Right lung (tissue), 10 donors: ENCODE results near the gene MBD1. TPM values are rescaled to one million over a fixed set of nuclear protein-coding genes. Genes with fewer than 3 reads are reported as not detected.
"Not testable (repeated sequence)": the region's sequence is repeated elsewhere in the genome, so short reads cannot be mapped to it uniquely, and the experiment has no call there.

Experiments
- DNase-seq, 2 donors: peaks; one replicate each; pipeline ENCODE4 v3.0.0-alpha.2; 2013
- long read RNA-seq, 8 donors: transcript quantifications; one replicate each; lab custom pipeline, GENCODE V29; 2026
- polyA plus RNA-seq, 5 donors: library from polyadenylated mRNA; unstranded; fragments of 120-200 nt; gene quantifications; one replicate each; pipeline versions ENCODE4 v1.2.1 to v1.2.3, GENCODE V29; 2013; ENCODE audit warnings: inconsistent platforms in 1 of 5, low replicate concordance in 1 of 5; ENCODE audit not compliant: insufficient read length in 5 of 5, insufficient read depth in 1 of 5

The MBD1 gene, protein sequence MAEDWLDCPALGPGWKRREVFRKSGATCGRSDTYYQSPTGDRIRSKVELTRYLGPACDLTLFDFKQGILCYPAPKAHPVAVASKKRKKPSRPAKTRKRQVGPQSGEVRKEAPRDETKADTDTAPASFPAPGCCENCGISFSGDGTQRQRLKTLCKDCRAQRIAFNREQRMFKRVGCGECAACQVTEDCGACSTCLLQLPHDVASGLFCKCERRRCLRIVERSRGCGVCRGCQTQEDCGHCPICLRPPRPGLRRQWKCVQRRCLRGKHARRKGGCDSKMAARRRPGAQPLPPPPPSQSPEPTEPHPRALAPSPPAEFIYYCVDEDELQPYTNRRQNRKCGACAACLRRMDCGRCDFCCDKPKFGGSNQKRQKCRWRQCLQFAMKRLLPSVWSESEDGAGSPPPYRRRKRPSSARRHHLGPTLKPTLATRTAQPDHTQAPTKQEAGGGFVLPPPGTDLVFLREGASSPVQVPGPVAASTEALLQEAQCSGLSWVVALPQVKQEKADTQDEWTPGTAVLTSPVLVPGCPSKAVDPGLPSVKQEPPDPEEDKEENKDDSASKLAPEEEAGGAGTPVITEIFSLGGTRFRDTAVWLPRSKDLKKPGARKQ
- polyA plus RNA-seq: 10 to 100 TPM; 55.5 to 74.0 (median 64.5) TPM
- long read RNA-seq, donor 1, partial matches to known transcripts: 0 of 1 reads
- long read RNA-seq, donor 1, other reads (novel, unspliced or antisense): 0 of 1 reads
- long read RNA-seq, donor 2, full-length matches to known transcripts: 4 of 4 reads
- long read RNA-seq, donor 2, partial matches to known transcripts: 0 of 4 reads
- long read RNA-seq, donor 2, other reads (novel, unspliced or antisense): 0 of 4 reads
- long read RNA-seq, donor 3, partial matches to known transcripts: 0 of 1 reads
- long read RNA-seq, donor 3, other reads (novel, unspliced or antisense): 0 of 1 reads
- long read RNA-seq, donor 4: 0 reads
- long read RNA-seq, donor 5, partial matches to known transcripts: 0 of 4 reads
- long read RNA-seq, donor 5, other reads (novel, unspliced or antisense): 0 of 4 reads
- long read RNA-seq, donor 6, full-length matches to known transcripts: 1 of 40 reads
- long read RNA-seq, donor 6, partial matches to known transcripts: 39 of 40 reads
- long read RNA-seq, donor 6, other reads (novel, unspliced or antisense): 0 of 40 reads
- long read RNA-seq, donor 7, partial matches to known transcripts: 5 of 11 reads
- long read RNA-seq, donor 7, other reads (novel, unspliced or antisense): 0 of 11 reads
- long read RNA-seq, donor 8, partial matches to known transcripts: 0 of 1 reads
- long read RNA-seq, donor 8, other reads (novel, unspliced or antisense): 0 of 1 reads

DNA sequence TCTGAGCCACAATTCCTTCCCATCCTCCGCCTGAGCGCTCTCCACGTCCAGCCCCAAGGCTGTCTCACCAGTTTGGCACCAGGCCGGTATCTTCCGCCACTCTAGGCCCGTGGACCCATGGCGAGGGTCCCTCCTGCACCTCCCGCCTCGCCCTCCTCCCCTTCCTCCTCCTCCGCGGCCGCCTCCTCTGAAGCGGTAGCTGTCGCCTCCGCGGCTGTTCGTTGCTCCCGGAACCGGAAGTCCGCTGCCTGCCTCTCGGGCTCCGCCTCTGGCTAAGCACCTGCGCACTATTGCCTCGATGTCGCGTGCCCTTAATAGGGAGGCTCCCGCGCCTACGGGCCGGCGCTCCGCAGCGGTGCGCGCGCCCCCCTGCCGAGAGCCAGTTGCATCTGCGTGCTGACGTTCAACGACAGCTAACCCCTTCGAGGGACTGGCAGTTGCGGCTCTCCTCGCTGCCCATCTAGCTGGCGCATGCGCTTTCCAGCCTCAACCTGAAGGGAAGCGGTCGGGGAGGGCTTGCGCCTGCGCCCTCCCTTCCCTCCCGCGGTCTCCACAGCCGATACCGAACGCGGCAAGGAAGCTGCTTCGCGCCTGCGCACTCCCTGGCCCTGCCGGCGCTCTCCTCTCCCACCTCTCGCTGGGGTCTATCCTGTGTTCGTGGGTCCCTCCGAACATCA is at the start of gene MBD1:
MBD1 (minus strand) TSS at position 229 of the 677 bp plus-strand sequence. CDS start 1,531 bp downstream, outside the sequence.
- peak; percentile 99 for DNase-seq

DNA sequence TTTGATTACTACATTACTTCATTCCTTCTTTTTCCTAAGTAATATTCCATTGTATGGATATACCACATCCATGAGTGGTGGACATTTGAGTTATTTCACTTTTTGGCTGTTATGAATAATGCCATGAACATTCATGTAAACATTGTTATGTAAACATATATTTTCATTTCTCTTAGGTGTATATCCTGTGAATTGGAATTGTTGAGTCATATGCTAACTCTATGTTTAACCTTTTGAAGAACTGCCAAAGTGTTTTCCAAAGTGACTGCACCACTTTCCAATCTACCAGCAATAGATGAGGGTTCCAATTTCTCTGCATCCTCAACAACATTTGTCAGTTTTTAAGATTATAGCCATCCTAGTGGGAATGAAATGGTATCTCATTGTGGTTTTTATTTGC is 48.9 kb upstream of the MBD1 start:
- no peak for DNase-seq

DNA sequence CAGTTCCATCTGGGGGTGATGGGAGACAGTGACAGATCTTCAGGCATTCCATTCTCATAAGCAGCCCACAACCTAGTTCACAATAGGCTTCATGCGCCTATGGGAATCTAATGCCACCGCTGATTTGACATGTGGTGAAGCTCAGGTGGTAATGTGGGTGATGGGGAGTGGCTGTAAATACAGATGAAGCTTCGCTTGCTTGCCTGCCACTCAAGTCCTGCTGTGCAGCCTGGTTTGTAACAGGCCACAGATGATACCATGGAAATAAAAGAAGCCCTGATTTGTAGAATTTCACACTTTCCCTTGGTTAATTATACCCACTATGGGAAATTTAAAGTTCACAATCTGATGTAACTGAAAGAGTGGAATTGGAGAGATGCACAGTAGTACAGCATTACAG is 46.7 kb upstream of the MBD1 start:
- DNase-seq: no peak

DNA sequence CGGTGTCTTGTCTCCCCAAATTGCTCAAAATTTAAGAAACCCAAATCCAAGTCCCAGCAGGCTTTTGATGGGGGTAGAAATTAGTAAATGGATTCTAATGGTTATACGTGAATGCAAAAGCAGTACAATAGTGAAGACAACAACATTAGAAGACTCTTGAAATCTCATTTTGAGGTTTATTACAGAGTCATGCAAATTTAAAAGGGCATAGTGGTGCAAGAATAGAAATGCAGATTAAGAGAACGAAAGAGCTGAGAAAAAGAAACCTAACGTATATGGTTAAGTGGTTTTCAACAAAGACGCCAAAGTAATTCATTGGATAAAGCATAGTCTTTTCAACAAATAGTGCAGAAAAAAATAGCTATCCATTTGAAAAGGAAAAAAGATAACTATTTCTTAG is 39.4 kb upstream of the MBD1 start:
- no peak for DNase-seq

DNA sequence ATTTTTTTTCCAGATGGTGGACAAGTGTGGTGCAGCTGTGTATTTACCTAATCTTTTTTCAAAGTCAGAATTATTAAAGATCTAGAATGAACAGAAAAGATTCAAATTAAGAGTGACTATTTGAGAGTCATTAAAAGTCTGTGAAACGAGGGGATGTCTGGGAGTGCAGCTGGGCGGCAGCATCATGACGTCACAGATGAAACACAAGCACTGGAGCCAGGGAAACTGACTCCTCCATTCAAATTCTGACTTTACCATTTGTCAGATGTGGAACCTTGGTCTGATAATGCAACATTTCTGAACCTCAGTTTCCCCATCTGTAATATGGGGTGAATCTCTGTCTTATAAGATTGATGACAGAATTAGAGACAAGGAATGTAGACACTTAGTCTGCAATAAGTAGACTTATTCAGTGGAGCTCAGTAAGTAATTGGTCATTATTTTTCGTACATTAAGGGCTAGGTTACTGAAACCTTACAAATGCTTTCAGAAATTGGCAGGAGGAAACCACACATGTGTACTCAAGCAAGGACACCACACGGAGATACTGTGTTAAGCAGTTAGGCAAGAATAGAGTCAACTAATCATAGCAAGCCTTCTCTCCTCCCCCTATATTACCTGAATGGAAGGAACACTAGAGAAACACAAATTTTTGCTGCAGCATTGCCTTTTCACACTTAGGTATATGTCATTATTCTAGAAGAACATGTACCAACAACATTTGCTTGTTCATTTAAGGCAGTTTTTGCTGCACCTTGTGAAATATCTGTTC is 34.0 kb upstream of the MBD1 start:
- no peak for DNase-seq

DNA sequence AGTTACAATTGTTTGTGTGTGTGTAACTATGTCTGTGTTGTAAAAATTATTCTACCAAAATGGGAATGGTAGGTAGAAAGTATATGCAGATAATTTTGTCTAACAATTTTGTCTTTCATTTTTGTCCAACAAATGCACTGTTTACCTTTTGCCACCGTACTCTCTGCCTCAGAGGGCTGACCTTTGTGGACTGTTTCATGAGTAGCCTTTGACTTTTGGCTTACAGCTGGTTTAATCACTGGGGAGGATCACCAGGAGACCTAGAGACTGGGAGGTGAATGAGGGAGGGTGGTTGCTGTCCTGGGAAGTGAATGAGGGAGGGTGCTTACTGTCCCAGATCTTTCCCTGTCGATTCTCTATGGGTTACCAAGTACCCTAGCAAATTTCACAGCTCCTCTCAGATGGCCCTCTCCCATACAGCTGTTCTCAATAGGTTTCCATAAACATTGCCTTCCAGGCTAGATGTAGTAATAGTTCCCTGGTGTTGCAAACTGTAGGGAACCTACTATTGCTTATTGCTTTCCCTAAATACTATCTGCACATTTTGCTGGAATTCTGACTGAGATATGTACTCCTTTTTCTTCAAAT is 32.6 kb upstream of the MBD1 start:
- DNase-seq: no peak

DNA sequence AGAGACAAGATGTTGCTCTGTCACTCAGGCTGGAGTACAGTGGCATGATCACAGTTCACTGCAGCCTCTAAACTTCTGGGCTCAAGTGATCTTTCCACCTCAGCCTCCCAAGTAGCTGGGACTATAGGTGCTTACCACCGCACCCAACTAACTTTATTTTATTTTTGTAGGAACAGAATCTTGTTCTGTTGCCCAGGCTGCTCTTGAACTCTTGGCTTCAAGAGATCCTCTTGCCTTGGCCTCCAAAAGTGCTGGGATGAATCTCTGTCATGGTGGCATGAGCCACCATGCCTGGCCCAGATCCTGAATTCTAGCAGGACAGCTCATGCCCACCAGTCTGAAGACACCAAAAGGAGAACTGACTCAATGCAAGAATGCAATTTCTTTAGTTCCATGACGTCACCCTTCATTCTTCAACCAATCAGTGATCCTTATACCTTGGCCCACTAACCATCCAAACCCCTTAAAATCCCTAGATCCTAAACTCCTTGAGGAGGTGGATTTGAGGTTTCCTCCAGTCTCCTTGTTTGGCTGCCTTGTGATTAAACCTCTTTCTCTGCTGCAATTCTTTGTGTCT is 31.8 kb upstream of the MBD1 start:
- DNase-seq: no peak

DNA sequence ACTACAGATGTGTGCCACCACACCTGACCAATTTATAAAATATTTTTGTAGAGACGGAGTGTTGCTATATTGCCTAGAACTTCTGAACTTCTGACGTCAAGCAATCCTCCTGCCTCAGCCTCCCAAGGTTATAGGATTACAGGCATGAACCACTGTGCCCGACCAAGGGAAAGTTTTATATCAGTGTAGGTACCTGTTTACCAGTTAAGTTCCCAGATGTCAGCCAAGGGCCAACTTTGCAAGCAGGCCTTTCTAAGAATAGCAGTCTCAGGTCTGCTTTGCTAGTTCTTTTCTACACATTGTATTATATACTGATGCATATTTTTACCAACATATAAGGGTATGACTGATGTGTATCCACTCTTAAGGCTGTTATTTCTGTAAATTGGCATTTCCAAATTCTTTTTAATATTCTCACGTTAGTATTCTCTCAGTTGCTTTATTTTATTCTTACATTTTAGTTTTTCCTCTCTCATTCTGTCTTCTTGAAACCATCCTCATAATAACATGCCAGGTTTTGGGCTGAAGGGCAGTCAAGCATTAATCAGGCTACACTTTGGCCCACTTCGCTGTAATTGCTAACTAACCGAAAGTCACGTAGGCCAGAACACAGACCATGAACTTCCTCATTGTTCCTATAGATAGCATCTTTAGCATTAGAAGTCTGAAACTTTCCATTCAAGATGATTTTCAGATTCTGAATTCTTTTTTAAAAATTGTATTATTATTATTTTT is 31.1 kb upstream of the MBD1 start:
- DNase-seq: no peak

DNA sequence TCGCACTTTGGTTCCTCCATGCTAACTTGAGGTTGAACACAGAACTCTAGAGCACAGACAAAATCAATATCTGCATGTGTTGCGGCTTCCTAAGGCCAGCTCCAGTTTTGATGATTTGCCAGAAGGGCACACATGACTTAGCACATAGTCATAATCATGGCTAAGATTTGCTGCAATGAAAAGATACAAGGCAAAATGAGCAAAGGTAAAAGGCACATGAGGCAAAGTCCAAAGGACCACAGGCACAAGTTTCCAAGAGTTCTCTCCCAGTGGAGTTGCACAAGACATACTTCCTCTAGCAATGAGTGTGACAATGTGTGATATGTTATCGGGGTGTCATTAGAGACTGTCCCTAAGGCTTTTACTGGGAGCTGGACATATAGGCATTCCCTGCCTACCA is 30.3 kb upstream of the MBD1 start:
- DNase-seq: no peak

DNA sequence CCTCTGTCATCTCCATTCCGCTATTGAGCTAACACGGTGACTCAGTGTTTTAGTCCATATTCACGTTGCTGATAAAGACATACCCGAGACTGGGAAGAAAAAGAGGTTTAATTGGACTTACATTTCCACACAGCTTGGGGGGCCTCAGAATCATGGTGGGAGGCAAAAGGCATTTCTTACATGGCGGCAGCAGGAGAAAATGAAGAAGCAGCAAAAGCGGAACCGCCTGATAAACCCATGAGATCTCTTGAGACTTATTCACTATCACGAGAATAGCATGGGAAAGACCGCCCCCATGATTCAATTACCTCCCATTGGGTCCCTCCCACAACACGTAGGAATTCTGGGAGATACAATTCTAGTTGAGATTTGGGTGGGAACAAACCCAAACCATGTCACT is 28.8 kb upstream of the MBD1 start:
- no peak for DNase-seq

DNA sequence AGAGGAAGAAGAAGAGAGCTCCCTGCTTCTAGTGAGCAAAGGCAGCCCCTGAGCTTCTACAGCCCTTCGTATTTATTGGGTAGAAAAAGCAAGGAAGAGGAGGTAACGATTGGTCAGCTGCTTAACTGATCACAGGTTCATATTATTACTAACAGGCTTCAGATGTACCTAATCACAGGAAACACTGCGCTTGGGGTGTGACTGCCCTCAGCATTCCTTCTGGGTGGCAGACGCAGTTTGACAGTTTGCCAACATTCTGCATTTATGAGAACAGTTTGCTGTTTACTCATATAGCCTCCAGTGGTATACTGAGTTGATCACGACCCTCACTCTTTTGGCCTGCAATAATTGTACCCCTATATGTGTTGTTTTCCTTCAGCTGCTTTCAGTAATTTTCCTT is 27.5 kb upstream of the MBD1 start:
- not testable (repeated sequence) for DNase-seq

DNA sequence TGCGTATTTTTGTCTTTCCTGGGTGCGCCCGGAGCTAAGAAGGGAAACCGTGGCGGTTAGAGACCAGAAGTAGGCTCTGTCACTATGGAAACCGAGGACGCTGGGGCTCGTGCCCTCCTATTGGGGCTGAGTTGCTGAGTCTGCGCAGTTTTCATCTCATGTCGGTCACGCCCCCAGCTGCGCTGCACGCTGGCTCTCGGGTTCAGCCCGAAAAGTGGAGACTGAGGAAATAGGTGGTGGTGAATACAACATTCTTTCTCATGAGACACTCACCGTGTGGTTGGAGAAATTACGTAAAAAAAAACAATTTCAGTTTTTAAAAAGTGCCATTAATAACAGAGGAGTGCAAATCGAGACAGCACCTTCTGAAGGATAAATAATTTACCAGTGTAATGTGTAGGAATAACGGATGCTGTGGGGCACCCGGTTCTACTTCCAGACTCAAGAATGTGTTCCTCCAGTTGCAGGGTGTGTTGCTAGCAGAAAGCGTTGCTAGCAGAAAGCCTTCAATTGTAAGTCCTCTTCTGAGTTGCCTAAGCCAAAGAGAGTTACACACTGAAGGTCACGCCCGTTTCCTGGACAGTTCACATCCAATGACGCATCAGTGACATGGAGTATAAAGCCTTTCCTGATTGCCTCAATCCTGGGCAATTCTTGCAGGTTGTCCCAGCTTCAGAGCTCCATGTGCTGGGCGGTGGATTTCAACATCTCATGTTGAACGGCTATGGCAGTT is 26.6 kb upstream of the MBD1 start:
- peak; percentile 76 to 79 for DNase-seq

DNA sequence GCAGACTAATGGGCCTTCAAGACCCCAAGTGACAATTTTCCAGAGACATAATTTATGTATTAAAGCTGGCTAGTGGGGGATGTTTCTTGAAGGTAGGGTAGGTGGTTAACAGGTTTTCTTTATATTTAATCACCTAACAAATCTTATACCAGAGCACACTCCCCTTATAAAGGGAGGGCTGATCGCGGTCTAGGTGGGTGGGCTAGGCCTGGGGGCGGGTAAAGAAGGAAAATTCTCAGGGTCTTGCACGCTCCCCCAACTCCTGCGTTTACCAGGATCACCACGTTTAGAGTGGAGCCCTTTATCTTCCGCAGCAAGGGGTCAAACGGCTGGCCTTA is 26.0 kb upstream of the MBD1 start:
- no peak for DNase-seq

DNA sequence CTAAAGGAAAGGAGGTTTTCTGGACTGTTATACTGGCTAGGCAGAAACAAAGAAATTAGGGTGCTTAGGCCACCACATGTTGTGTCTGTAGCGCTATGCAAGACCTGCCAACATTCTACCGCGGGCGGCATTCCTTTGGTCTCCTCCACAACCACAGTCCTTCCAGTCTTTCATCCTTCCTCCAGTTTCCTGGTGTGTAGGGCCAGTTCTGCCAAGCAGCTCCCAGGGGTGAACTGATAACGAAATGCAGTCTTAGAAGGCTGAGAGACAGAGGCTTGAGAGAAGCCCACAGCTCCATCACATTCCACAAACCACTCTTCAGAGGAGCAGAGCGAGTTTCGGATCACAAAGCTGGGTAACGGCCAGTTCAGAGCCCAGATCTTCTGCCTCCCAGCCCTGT is 25.6 kb upstream of the MBD1 start:
- no peak for DNase-seq

DNA sequence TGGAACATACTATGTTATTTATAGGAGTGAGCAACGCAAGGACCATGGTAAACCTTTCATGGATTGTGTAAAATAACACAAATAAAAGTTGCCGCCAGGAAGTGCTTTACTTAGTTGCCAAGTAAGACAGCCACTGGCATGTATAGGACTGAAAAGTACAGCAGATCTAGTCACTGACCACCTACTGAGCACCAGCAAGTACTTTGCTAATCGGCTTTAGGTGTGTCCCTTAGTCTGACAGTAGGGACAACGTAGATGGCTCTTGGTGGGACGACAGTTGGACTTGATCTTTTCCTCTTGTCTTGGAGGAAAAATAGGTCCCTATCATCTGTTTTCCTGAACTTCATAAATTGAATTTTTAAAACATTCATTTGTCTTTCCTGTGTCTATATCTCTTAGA is 19.8 kb upstream of the MBD1 start:
- no peak for DNase-seq

DNA sequence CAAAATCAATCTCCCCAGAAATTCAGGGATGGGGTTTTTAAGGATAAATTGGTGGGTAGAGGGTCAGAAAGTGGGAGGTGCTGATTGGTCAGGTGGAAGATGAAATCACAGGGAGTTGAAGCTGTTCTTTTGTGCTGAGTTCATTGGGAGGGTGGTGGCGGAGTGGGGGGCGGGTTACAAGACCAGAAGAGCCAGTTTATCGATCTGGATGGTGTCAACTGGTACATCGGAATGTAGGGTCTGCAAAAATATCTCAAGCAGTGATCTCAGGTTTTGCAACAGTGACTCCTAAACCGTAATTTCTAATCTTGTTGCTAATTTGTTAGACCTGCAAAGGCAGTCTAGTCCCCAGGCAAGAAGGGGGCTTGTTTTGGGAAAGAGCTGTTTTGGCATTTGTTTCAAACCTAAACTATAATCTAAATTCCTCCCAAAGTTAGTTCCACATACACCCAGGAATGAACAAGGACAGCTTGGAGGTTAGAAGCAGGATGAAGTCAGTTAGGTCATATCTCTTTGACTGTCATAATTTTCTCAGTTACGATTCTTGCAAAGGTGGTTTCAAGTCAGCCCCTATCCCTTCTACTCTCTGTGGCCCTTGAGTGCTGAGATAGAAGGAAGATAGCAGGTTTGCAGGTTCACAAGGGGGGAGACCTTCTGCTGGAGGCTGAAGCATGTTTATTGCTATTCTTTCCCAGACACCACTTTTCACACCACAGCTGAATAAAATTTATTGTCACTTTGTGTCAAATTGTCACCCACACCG is 18.5 kb upstream of the MBD1 start:
- DNase-seq: no peak

DNA sequence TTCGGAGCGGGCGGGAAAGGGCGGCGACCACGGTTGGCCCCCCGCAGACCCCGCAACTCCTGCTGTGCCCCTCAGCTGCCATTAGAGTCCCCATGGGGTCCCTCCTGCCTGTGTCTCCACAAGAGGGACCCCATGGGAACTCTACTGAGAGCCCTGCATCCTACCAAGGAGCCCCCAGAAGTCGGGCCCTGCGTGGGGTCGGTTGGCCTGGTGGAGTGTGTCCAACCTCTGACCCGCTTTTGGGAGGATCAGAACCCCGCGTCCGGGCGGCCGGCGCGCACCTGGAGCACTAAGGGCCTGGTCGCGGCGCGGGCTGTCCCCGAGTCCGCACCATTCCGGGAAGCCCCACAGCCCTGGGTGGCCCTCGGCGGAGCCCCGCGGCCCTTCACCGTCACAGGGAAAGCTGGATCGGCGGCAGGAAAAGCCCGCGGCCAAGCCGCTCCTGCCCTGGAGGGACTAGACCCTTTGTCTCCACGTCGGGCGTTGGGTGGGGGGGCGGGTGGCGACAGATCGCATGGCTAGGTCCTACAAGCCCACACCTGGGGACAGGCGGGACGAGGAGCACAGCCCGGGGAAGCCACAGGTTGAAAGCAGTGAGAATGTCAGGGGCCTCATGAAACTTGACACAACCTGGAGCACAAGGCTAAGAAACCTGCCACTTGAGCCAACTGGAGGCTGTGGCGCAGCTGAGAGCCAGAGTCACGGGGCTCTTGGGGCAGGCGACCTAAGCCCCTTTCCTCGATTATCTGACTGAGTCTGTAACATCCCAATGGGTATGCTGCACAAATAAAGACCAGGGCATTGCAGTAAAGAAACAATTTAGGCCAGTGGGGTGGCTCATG is 17.3 kb upstream of the MBD1 start:
- DNase-seq: no peak
